AG10803 (cell line): ENCODE data around the gene DNAJC21.

ENCODE experiments used
- DNase-seq: peaks from one replicate; pipeline ENCODE4 v3.0.0; 2010; ENCODE audit warnings: low read depth
- H3K4me3 ChIP-seq: 2 replicates; pipeline ENCODE4 v1.5.1; 2011; ENCODE audit warnings: mild to moderate bottlenecking, low read length, control low read depth
- TF ChIP-seq, protein P1 (sequence below): conservative IDR thresholded peaks from 2 replicates; pipeline ENCODE4 v1.5.1; 2011; ENCODE audit warnings: mild to moderate bottlenecking, low read length, control low read depth, inconsistent platforms

Gene DNAJC21

DNA sequence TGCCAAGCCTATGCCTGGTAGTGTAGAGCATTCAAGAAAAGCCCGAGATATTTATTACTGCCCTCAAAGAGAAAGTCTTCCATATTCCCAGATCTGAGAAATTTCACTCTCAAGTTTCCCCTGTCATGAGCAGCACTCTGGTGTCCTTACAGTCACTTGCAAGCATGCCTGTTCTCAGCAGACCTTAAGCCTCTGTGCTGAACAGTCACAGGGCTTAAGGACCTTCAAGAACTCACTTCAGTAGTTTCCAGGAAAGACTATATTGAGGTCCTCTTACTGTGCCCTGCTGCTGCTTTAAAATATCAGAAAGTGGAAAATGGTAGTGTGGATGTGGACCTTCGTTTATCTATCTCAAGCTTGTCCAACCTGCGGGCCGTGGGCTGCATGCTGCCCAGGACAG lies 53.5 kb downstream of the DNAJC21 start:
- DNase-seq: no peak
- TF ChIP-seq, protein P1, sequence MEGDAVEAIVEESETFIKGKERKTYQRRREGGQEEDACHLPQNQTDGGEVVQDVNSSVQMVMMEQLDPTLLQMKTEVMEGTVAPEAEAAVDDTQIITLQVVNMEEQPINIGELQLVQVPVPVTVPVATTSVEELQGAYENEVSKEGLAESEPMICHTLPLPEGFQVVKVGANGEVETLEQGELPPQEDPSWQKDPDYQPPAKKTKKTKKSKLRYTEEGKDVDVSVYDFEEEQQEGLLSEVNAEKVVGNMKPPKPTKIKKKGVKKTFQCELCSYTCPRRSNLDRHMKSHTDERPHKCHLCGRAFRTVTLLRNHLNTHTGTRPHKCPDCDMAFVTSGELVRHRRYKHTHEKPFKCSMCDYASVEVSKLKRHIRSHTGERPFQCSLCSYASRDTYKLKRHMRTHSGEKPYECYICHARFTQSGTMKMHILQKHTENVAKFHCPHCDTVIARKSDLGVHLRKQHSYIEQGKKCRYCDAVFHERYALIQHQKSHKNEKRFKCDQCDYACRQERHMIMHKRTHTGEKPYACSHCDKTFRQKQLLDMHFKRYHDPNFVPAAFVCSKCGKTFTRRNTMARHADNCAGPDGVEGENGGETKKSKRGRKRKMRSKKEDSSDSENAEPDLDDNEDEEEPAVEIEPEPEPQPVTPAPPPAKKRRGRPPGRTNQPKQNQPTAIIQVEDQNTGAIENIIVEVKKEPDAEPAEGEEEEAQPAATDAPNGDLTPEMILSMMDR: no peak
- H3K4me3 ChIP-seq: no peak overlapping the region

DNA sequence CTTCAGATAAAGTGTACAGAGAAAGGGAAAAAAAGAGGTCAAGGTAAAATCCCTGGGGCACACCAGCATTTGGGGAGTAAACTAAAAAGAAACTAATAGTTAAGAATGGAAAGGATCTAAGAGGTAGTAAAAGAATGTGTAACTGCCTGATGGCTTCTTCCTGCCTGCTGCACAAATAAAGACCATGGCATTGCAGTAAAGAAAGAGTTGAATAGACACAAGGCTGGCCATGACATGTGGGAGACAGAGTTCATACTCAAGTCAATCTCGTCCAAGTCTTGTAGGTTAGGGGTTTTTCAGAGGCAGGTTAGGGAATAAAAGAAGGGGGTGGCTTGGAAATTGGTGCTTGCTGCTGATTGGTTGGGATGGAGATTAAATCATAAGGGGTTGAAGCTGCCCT lies 57.6 kb downstream of the DNAJC21 start:
- DNase-seq: no peak
- TF ChIP-seq, protein P1: no peak
- H3K4me3 ChIP-seq: no peak overlapping the region

DNA sequence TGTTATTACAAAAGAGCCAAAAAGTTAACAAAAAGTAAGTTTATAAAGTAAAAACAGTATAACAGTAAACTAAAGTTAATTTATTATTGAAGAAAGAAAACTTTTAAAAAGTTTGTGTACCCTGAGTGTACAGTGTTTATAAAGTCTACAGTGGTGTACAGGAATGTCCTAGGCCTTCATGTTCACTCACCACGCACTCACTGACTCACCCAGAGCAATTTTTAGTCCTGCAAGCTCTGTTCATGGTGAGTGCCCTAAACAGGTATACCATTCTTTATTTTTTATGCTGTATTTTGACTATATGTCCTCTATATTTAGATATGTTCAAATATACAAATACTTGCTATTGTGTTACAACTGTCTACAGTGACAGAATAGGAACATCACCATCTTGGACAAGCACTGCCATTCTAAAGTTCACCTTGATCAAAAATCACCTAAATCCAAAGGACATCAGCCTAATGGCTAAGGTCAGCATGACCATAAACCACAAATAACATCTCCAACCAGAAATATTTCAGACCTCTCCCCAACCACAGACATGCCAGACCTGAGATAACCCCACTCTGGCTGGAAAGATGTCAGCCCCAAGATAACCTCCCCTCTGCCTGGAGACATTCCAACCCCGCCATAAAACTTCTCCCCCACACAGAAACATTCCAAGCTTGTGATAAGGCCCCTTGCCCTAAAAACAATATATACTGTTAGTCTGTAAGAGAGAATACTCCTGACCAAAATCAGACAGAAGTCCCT lies 62.3 kb downstream of the DNAJC21 start:
- H3K4me3 ChIP-seq: no peak overlapping the region
- TF ChIP-seq, protein P1: no peak
- DNase-seq: no peak

DNA sequence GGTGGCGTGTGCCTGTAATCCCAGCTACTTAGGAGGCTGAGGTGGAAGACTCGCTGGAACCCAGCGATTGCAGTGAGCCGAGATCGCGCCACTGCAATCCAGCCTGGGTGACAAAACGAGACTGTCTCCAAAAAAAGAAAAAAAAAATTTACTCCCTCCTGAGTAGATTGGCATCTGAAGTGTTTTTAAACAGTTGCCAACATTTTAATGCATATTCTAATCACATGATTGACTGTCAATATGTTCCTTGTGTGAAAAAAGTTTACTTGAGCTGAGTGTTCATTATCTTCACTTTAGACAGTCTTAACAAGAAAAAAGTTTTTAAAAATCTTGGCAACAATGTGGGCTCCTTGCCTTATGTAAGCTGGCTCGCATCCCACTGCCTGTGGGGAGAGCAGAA lies 64.6 kb downstream of the DNAJC21 start:
- no peak overlapping the region for H3K4me3 ChIP-seq
- TF ChIP-seq, protein P1: no peak
- no peak for DNase-seq

DNA sequence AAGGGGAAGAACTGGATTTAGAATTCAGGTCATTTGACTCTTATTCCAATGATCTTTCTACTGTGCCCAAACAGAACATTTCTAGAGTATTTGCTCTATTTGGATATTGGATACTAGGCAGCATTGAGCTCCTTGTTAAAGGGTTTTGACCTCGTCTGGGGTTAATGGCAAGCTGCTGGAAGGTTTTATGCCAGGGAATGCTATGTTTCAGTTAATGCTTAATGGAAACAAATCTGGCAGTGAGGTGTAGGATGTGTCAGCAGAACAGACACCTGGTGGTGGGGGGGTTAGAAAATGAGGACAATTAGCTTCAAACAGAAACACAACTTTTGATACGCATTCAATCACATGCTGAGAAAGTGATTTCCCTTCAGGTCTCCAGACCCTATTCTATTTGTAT lies 66.9 kb downstream of the DNAJC21 start:
- no peak for DNase-seq
- H3K4me3 ChIP-seq: no peak overlapping the region
- TF ChIP-seq, protein P1: no peak

DNA sequence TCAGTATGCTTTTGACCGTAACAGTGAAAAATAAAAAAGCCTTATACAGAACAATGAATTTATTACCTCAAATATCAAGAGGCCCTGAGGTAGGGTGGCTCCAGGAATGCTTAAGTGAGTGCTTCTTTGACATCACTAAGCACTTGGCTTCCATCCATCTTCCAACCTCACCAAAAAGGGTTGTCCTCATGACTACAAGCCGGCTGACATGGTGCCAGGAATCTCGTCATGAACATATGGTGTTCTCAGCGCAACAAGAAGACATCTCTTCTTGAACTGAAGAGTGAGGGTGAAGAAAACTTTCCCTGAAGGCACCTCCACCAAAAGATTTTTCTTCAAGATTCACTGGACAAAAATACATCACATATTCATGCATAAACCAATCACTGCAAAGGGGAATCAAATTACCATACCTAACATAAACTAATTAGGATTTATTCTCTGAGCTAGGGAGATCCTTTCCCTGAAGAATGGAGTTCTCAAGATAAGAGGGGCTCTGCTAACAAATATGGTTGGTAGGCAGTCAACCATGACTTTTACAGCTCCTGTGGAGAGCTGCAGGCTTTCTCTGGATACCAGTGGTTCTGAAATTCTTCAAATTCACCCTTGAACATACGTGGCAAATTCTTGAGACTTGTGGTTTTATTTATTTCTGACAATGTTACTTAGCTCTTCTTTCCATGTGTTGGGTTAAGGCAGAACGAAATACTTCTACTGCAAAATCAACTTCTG lies 68.9 kb downstream of the DNAJC21 start:
- DNase-seq: peak; percentile 73
- H3K4me3 ChIP-seq: no peak overlapping the region
- TF ChIP-seq, protein P1: no peak

DNA sequence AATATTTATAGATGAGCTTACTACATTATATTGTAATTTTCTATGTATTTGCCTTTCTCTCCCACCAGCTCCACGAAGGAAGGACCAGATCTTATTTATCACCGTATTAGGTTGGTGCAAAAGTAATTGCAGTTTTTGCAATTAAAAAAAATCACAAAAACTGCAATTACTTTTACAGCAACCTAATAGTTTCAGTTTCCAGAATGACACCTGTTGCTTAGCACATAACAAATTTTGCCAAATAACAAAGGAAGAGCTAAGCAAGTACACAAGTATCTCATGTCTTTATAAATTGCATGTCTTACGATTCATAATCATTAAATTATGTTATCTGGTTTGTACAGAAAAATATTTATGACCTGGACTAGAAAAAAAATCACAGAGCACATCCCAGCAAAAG lies 72.5 kb downstream of the DNAJC21 start:
- TF ChIP-seq, protein P1: no peak
- no peak for DNase-seq
- no peak overlapping the region for H3K4me3 ChIP-seq
